ENCODE data around the gene FOS.

GRCh38 chr14:75238756-75239455 lies 39.7 kb upstream of the FOS start:
- no peak for TF ChIP-seq POLR2A (IDR thresholded peaks at IDR 0.05; ENCODE audit: extremely low read depth, insufficient read length)
- TF ChIP-seq, protein P1, sequence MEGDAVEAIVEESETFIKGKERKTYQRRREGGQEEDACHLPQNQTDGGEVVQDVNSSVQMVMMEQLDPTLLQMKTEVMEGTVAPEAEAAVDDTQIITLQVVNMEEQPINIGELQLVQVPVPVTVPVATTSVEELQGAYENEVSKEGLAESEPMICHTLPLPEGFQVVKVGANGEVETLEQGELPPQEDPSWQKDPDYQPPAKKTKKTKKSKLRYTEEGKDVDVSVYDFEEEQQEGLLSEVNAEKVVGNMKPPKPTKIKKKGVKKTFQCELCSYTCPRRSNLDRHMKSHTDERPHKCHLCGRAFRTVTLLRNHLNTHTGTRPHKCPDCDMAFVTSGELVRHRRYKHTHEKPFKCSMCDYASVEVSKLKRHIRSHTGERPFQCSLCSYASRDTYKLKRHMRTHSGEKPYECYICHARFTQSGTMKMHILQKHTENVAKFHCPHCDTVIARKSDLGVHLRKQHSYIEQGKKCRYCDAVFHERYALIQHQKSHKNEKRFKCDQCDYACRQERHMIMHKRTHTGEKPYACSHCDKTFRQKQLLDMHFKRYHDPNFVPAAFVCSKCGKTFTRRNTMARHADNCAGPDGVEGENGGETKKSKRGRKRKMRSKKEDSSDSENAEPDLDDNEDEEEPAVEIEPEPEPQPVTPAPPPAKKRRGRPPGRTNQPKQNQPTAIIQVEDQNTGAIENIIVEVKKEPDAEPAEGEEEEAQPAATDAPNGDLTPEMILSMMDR (IDR thresholded peaks at IDR 0.05; ENCODE audit: low read depth, low read length), result no peak

Measured in NB4 (cell line).